Measurements from ENCODE around the gene F2. TPM values are rescaled to one million over a fixed set of nuclear protein-coding genes. Genes with fewer than 3 reads are reported as not detected.

The F2 gene
- total RNA-seq, 1 donor from 2014 or later: not detected

DNA sequence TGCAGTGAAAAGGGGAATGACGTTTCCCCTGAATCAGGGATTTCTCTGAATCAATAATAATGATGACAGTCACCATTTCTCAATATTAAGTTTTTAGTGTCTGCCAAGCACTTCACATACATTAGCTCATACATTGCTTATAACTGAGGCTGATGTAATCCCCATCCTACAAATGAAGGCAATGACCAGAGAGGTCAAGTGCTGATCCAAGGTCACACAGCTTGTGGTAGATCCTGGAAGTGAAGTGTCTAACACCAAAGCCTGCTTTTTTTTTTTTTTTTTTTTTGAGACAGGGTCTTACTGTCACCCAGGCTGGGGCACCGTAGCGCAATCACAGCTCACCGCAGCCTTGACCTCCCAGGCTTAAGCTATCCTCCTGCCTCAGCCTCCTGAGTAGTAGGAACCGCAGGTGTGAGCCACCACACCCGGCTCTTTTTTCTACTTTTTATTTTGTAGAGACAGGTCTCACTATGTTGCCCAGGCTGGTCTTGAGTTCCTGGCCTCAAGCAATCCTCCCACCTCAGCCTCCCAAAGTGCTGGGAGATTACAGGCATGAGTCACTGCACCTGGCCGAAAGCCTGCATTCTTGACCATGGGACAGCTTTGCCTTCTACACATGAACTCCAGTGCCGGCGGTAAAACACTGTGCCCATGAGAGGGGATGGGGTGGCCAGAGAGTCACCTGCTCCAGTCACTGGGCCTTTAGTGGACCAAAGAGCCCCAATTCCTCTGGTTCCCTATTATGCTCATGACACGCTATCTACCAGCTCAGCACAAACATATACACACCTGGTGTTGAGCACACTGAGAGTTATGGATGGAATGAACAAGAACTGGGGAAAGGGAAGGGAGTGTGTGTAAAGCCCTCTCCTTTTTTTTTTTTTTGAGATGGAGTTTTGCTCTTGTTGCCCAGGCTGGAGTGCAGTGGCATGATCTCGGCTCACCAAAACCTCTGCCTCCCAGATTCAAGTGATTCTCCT is 36.0 kb upstream of the F2 start:
- intact Hi-C loops (cut with DNase I): no loop called here
- DNase-seq (ENCODE audit: low spot score) (no peak), ATAC-seq (no peak)

DNA sequence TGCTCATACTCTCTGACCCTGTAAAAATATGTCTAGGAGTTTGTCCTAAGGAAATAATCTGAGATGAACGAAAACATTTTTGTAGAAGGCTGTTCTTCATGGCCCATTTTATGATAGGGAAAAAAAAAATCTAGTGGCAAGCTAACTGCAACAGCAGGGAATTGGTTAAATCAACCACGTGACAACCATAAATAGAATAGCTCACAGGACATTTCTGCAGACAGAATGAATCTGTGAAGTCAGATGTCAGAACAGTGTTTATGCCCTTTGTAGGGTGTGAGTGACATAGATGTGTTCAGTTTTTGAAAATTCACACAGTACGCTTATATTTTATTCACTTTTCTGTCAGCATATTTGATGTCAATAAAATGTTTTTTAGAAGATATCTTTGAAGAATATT is 34.6 kb upstream of the F2 start:
- intact Hi-C loops (cut with DNase I): no loop called here
- peak; percentile 40 for ATAC-seq
- DNase-seq (ENCODE audit: low spot score): no peak

DNA sequence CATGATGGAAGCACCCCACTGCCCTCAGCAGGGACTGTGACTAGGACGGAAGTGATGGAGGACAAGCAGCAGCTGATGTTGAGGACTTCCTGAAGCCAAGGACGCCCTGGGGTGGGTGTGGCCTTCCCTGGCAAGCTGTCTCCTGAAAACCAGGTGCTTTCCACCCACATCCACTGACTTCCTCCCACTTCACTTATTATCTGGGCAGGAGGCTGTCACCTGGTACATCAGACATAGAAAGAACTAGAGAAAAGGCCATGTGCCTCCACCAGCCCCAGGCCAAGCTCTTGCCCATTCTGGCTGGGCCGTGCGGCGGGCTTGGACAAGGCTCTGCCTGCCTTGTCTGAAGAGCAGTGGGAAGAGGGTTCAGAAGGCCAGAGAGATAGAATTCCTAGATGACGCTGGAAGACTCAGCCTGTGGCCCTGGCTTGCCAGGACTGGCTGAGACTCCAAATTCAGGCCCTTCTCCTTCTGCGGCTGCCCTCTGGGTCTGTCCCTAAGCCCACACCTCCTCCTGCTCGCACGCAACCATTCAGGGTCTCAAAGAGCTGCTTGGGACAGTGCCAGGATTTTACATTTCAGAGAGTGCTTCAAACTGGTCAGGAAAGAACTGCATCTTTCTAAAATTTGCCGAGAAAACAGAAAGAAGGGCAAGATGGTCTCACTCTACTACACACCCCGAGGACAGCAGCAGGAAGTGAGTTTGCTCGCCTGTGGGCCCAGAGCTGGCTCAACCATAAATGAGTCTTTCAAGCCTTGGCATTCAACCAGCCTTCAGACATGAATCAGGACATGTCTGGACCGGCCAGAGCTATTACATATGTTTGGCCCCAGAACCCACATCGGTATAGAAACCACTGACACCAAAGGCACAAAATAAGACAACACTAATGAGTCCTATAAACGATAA is 31.9 kb upstream of the F2 start:
- ATAC-seq (no peak), DNase-seq (ENCODE audit: low spot score) (no peak)
- intact Hi-C loops (cut with DNase I): no loop called here

DNA sequence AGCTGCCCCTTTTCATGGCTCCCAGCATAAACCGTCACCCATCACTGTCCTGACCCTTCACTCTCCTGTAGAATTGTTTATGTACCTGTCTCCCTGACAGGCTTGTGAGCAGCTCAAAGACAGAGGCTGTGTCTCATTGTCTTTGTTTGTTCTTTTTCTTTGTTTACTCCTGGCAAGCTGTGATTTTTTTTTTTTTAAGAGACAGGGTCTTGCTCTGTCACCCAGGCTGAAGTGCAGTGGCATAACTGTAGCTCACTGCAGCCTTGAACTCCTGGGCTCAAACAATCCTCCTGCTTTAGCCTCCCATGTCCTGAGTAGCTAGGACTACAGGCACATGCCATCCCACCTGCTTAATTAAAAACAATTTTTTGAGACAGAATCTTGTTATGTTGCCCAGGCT is 28.3 kb upstream of the F2 start:
- DNase-seq (ENCODE audit: low spot score) (no peak), ATAC-seq (no peak)
- intact Hi-C loops (cut with DNase I): no loop called here

DNA sequence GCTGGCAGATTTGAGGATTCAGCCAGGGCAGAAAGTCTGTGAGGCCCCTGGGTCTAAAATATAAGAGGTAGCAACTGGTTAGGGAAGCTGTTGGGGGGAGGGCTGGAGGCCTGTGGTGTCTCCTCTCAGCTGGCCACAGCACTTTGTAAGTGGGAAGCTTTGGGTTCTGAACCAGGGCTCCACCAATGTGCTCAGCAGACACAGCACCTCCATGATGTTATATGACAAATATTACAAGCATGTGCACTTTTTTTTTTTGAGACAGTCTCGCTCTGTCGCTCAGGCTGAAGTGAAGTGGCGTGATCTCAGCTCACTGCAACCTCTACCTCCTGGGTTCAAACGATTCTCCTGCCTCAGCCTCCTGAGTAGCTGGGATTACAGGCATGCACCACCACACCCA is 26.6 kb upstream of the F2 start:
- no peak for DNase-seq (ENCODE audit: low spot score)
- ATAC-seq: no peak
- intact Hi-C loops (cut with DNase I): no loop called here

DNA sequence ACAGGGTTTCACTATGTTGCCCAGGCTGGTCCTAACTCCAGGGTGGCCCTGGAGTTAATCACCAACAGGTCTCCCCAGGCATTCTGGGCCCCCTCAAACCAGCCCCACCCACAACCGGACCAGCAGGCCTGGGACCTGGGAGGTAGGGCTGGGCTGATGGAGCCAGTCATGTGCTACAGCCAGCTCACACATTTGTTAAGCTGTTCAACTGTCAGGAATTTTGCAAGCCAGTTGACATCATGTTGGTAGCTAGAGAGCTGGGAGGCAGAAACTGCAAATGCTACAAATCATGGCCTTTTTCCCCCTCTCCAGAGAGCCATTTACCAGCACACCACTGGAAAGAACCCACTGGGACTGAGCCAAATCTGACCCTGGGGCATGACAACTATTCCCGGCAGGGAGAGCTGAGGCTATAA is 25.4 kb upstream of the F2 start:
- no peak for ATAC-seq
- intact Hi-C loops (cut with DNase I): no loop called here
- DNase-seq (ENCODE audit: low spot score): no peak

DNA sequence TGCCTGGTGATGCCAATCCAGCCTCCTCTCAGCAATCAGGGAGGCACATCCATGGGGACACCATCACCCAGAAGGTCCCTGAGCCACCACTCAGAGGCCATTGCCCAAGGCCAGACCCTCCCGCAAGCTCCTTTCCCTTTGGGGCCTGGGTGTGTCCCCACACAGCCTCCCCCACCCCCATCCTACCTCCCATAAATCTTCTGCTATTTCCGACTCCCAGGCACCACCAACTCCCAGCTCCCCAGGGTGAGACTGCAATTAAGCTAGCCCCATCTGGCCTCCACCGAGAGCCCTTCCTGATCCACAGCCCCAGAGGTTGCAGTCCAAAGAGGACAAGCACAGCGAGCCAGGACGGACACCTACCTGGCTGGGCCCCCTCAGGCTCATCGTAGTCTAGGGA is 24.9 kb upstream of the F2 start:
- no peak for DNase-seq (ENCODE audit: low spot score)
- no peak for ATAC-seq
- intact Hi-C loops (cut with DNase I): no loop called here

DNA sequence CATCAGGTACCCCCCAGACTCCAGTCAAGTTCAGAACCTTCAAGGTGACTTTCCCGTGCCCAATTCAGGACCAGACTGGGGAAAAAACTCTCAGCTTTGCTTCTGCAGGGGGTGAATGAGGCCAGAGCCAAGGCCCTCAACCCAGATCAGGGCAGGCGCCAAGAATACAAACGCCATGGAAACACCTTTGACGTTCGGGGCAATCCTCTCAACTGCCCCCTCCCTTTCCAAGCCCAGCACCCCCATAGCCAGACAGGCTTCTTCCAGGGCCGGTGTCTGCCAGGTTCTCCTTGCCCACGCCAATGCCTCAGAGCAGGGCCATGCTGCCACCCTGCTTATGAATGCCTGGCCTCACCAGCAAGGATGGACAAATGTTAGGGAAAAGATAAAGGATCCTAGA is 24.4 kb upstream of the F2 start:
- DNase-seq (ENCODE audit: low spot score) (no peak), ATAC-seq (no peak)
- intact Hi-C loops (cut with DNase I): no loop called here

DNA sequence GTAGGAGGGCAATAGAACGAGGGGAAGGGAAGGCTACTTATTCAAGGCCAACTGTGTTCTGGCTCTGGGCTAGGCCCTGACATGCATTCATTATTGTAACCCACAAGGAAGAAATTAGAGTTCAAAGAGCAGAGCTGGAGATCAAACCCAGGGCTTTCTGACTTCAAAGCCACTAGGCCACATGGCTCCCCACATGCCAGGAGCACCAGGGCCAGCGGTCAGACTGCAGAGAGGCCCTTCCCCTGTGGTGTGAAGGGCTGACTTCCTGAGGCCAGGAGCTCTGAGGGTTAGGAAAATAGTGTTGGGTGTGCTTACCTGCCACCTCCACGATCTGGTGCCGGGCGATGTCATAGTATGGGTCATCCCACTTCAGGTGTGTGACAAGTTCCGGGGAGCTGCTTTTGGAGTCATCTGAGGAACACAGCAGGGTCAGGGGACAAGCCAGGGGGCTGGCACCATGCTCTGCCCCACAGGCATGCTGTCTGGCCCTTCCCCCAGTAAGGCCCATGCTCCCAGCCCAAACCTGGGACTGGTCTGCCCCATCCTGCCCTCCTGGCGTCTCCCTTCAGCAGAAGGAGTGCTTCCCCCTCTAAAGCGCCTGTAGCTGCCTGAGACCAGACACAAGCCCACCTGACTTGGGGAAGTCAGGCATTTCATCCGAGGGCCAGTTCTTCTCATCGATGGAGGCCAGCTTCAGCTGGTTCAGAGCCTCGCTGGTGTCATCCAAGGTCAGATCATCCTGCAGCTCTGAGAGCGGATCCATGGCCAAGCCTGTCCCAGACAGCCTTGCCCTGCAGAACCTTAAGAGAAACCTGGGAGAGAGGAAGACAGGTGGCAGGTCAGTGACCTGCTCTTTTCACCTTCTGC is 23.4 kb upstream of the F2 start:
- DNase-seq (ENCODE audit: low spot score) (no peak), ATAC-seq (no peak)
- intact Hi-C loops (cut with DNase I): no loop called here

GRCh38 chr11:46696212-46696558 is 22.8 kb upstream of the F2 start:
- DNase-seq (ENCODE audit: low spot score): no peak
- intact Hi-C loops (cut with DNase I): no loop called here
- ATAC-seq: no peak

- intact Hi-C loops (cut with DNase I): no loop called here
- DNase-seq (ENCODE audit: low spot score): no peak
- no peak for ATAC-seq
These were observed 21.7 kb upstream of the F2 start for GRCh38 chr11:46697303-46697702.

GRCh38 chr11:46697723-46698122 is 21.3 kb upstream of the F2 start:
- ATAC-seq (no peak), DNase-seq (ENCODE audit: low spot score) (no peak)
- intact Hi-C loops (cut with DNase I): no loop called here

DNA sequence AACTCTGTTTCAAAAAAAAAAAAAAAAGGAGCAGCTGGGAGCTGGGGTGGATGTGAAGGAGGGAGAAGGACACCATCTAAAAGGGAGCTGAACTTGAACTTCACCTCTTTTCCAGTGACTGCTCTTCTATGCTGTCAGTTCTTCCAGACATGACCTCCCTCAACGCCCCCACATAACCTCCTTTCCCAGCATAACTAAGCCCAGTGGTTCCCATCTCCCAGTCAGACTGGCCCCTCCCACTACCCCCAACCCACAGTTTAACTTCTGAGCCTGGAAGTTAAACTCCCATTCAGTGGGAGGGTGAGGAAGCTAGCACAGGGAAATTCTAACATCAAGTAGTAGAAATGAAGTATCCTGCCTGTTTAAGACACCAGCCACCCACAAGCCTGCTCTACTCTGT is 20.4 kb upstream of the F2 start:
- DNase-seq (ENCODE audit: low spot score) (no peak), ATAC-seq (no peak)
- intact Hi-C loops (cut with DNase I): no loop called here

- peak; percentile 99 for ATAC-seq
- intact Hi-C loops (cut with DNase I): no loop called here
These were observed 18.6 kb upstream of the F2 start, which contains the start of the genes ARHGAP1 and ZNF408 for GRCh38 chr11:46700241-46701077. TSS of gene ARHGAP1 (minus strand) at chr11:46700619. CDS start at chr11:46696107, 4,512 bp downstream. TSS of gene ZNF408 (plus strand) at chr11:46701031. CDS start at chr11:46701048, 17 bp downstream.

GRCh38 chr11:46701078-46701654 is 17.8 kb upstream of the F2 start:
- DNase-seq (ENCODE audit: low spot score): no peak
- intact Hi-C loops (cut with DNase I): no loop called here
- no peak for ATAC-seq

More at GRCh38 chr11:46700241-46701077, 18.6 kb upstream of the F2 start, which contains the start of the genes ARHGAP1 and ZNF408:
- DNase-seq (ENCODE audit: low spot score): peak; percentile 100

DNA sequence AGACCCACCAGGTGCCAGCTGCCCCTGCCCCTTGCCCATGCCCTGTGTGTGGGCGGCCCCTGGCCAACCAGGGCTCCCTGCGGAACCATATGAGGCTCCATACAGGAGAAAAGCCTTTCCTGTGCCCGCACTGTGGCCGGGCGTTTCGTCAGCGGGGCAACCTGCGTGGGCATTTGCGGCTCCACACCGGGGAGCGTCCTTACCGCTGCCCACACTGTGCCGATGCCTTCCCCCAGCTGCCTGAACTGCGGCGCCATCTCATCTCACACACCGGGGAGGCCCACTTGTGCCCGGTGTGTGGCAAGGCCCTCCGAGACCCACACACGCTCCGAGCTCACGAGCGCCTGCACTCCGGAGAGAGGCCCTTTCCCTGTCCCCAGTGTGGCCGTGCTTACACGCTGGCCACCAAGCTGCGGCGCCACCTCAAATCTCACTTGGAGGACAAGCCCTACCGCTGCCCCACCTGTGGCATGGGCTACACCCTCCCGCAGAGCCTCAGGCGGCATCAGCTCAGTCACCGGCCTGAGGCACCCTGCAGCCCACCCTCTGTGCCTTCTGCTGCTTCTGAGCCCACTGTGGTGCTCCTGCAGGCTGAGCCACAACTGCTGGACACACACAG is 13.8 kb upstream of the F2 start:
- ATAC-seq: no peak
- DNase-seq (ENCODE audit: low spot score): no peak
- intact Hi-C loops (cut with DNase I): no loop called here

GRCh38 chr11:46706886-46707285 is 12.1 kb upstream of the F2 start:
- intact Hi-C loops (cut with DNase I): no loop called here
- ATAC-seq (no peak), DNase-seq (ENCODE audit: low spot score) (no peak)
